GM19023 (cell line): ENCODE measurements around the gene MYL11.
A peak's percentile ranks its signal among the peaks of the same experiment; 100 is the strongest.
"Not testable (repeated sequence)": the region's sequence is repeated elsewhere in the genome, so short reads cannot be mapped to it uniquely, and the experiment has no call there.

Source experiments
- ATAC-seq: cut with Tn5 transposase; IDR thresholded peaks from one replicate; pipeline ENCODE4 v1.9.1; 2021; ENCODE audit warnings: mild to moderate bottlenecking, moderate library complexity; ENCODE audit not compliant: unreplicated experiment

The MYL11 gene

DNA sequence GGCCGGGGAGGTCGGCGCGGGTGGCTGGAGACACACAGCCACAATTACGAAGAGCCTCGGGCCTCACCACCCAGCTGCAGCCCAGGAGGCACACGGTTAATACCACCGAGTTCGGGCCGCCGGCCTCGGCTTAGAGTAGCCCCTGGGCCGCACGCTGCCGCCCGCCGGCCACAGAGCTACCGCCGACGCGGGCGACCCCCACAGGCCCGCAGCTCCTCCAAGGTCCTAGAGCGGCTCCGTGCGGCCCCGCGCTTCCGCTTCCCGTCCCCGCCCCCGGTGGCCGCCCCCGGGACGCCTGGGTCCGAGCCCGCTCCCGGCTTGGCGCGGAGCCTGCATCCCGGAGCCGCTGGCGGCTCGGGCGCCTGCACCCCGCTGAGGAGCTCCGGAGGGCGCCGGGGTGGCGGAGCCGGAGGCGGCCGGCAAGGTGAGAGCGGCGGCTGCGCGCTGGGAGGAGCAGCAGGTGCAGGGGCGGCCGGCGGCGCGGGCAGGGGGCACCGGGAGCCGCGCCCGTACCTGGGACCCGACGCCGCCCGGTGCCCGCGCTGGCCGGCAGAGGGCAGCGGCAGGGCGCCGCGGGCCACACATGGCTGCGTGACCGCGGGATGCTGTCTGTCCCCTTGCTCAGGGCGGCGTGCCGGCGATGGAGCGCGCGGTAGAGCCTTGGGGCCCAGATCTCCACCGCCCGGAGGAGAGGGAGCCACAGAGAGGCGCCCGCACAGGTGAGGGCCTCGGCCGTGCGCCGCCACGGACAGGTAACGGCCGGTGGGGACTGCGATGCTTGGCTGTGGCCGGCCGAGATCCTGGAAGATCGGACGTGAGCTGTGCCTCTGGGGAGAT lies 20.8 kb downstream of the MYL11 start, which contains the start of gene ZNF48:
ZNF48 (plus strand) TSS at position 266 of the 837 bp plus-strand sequence; CDS start at position 641, 375 bp downstream.
- ATAC-seq = peak; percentile 76

DNA sequence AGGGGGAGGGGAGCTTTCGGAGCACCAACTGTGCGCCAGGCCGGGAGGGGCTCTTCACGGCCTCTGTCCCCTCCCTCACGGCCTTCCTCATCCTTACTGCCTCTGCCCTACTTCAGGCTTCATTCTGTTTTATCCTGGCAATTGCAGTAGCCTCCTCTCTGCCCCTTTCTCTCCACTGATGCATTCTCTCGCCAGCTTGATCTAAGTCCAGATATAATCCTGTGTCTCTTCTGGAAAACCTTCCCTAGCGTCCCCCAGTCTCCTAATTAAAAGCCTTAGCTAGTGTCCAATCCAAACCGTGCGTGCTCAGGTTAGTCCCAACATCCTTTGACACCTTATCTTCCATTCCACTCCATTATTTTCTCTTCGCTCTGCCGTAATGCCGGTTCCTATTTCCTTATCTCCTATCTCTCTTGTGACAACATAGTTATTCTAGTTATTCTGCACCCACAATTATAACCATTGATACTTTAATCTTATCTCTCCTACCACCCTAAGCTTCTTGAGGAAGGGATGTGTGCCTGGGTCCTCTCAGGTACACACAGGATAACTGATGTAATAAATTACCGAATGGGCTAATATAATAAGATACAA lies 21.5 kb downstream of the MYL11 start:
- ATAC-seq = no peak

DNA sequence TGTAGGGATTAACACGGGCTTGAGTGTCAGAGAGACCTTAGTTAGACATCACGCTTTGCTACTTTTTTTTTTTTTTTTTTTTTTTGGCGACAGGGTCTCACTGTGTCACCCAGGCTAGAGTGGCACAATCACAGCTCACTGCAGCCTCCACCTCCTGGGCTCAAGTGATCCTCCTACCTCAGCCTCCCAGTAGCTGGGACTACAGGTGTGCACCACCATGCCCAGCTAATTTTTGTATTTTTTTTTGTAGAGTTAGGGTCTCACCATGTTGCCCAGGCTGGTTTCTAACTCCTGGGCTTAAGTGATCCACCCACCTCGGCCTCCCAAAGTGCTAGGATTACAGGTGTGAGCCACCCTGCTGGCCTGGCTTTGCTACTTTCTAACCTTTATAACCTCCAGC lies 22.0 kb downstream of the MYL11 start:
- ATAC-seq = not testable (repeated sequence)

DNA sequence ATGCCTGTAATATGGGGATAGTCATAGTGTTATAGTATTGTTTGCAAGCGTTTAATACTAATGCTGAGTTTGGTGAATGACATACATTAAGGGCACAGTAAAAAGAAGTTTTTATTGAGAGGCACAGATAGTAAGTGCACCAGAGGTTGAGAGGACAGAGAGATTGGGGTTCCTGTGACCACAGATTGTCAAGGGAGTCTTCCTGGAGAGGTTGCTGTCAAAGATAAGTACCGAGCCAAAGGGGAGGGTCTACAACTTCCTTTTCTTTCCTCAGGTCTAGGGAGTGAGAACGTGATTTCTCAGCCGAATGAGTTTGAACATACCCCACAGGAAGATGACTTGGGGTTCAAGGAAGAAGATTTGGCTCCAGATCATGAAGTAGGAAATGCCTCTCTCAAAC lies 22.5 kb downstream of the MYL11 start:
- no peak for ATAC-seq

DNA sequence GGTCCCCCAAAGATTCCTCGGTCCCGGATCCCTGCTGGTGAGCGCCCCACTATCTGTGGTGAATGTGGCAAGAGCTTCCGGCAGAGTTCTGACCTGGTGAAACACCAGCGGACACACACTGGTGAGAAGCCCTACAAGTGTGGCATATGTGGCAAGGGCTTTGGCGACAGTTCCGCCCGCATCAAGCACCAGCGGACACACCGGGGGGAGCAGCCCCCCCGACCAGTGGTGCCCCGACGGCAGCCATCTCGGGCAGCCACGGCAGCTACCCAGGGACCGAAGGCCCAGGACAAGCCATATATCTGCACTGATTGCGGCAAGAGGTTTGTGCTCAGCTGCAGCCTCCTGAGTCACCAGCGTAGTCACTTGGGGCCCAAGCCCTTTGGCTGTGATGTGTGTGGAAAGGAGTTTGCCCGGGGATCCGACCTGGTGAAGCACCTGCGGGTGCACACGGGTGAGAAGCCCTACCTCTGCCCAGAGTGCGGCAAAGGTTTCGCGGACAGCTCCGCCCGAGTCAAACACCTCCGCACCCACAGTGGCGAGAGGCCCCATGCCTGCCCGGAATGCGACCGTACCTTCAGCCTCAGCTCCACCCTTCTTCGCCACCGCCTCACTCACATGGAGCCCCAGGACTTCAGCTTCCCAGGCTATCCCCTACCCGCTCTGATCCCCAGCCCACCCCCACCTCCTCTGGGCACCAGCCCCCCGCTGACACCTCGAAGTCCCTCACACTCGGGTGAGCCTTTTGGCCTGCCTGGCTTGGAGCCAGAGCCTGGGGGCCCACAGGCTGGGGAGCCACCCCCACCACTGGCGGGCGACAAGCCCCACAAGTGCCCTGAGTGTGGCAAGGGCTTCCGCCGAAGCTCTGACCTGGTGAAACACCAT lies 23.4 kb downstream of the MYL11 start:
- no peak for ATAC-seq

DNA sequence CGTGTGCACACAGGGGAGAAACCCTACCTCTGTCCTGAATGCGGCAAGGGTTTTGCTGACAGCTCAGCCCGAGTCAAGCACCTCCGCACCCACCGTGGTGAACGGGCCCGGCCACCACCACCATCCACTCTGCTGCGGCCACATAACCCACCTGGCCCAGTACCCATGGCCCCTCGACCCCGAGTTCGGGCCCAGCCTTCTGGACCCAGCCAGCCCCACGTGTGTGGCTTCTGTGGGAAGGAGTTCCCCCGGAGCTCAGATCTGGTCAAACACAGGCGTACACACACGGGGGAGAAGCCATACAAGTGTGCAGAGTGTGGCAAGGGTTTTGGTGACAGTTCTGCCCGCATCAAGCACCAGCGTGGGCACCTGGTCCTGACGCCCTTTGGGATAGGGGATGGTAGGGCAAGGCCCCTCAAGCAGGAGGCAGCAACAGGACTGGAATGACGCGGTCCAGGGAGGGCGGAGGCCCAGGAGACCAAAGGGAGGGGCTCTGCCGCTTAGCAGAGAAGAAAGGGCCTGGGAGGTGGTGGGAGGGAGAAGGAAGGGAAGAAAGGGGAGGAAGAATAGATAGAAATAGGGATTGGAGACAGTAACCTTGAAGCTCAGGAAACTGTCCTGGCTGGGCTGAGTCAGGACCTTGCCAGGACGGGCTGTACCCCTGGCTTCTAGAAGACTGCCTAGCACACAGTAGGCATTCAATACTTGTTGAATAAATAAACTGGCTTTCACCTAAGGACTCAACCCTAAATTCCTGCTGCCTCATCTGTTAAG lies 24.2 kb downstream of the MYL11 start:
- ATAC-seq = no peak

DNA sequence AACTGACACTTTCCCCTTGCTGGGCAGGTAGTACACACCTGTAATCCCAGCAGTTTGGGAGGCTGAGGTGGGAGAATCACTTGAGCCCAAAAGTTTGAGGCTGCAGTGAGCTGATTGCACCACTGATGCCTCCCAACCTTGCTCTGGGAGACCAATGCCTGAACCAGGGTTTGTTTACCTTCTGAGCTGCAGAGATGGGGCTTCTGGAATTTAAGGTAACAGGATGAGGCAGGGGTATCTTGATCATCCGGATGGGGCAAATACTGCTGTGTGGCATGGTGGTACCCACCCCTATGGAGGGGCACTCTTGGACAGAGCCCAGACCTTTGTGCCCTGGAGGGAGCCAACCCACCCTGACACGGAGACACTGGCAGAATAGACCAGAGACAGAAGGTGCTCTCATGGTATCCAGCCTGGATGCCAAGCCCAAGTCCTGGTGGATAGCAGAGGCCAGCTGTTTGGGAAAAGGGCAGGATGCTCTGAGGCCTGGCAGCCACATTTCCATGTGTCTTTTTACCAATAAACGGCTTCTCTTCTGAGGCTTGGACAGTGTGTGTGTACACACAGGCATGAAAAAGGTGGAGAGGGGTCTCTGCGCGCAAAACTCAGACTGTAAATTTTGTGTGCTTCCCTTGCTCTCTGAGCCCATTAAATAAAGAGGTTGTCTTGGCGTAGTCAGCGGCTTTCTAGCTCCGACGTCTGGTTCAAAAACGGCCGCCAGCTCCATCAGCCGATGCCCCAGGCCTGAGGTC lies 25.0 kb downstream of the MYL11 start:
- ATAC-seq = no peak

DNA sequence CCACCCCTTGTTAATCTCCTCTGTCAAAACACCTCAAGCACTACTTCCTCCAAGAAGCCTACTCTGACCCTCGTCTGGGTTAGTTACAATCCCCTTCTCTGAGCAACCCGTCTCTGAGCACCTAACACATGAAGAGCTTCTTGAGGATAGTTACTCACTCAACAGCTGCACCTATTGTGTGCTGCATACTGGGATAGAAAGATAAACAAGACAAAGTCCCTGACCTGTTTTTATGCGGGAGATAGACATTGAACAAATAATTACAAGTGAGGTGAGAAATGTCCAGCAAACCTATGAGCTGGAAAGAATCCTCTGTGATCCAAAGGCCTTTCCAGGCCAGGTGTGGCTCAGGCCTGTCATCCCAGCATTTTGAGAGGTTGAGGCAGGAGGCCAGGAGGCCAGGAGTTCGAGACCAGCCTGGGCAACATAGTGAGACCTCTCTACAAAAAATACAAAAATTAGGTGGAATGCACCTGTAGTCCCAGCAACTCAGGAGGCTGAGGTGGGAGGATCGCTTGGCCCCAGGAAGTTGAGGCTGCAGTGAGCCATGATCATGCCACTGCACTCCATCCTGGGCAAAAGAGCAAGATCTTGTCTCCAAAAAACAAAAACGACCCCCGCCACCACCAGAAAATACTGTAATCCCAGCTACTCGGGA lies 27.3 kb downstream of the MYL11 start:
- no peak for ATAC-seq

DNA sequence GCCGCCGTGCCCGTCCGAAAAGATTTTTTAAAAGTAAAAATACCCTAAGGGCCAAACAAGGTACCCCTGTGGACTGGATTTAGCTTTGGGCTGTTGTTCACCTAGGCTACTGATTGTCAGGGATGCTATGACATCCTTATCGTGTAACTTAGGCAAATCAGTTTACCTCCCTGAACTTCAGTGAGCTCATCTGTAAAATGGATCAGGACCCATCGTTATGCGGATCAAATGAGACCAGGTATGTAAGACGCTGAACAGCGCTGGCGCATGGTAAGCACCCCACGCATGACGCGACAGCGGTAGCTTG lies 32.1 kb downstream of the MYL11 start:
- peak; percentile 4 for ATAC-seq

DNA sequence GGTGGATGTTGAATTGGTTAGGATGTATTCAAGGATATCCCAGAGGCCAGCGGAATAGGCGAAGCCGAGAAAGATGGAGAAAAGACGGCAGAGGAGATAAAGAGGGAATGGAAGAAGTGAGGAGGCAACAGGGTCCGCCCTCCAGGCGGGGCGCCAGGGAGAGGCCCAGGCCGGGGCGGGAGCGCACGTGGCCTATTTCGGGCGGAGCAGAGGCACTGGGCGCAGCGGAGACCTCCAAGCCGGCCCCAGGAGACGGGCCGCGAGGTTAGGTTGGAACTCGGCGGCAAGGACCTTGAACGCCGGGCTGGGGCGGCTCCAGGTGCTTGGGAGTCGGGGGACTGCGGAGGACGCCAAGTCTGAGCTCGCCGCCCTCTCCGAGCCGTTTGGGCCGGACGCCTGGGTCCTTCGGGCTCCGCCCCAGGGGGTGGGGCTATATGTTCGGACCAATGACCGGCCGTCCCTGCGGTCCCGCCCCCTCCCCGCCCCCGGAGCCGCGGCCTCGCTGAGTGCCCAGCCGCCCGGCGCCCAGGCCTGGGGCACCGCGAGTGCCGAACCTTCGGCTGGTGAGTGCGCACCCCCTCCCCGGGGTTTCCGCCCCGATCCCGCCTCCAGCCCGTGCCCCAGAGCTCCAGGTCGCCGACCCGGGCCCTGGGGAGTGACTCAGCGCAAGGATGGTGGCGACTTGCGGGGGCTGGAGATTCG lies 32.7 kb downstream of the MYL11 start, which contains the start of gene ZNF771:
ZNF771 (plus strand) TSS at position 505 of the 702 bp plus-strand sequence. CDS start 448 bp downstream, outside the sequence.
- ATAC-seq = peak; percentile 77

DNA sequence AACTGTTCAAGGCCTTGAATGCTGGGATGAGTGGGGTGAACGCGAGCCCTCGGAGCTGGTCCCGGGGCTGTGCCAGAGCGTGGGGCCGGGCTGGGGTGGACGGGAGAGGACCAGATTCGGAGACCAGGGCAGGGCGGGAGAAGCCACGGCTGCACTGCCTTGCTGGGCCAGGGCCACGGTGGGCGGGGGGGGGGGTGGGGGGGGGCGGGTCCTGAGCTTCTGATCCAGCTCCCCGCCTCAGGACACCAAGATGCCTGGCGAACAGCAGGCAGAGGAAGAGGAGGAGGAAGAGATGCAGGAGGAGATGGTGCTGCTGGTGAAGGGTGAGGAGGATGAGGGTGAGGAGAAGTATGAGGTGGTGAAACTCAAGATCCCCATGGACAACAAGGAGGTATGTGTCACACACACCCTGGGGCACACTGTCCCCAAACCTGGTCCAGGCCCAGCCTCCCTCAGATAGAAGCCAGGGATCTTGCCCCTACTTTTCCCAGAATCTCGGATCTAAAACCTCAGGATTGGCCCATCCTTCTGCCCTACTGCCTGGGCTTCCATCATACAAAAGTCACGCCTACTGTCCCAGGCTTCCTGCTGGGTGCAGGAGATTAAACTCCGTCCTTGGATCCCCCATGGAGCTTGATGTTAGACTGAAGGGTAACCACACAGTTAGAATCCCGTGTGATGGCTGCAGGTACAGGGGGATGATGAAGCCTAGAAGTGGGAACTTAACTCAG lies 33.4 kb downstream of the MYL11 start:
- ATAC-seq = peak; percentile 15

DNA sequence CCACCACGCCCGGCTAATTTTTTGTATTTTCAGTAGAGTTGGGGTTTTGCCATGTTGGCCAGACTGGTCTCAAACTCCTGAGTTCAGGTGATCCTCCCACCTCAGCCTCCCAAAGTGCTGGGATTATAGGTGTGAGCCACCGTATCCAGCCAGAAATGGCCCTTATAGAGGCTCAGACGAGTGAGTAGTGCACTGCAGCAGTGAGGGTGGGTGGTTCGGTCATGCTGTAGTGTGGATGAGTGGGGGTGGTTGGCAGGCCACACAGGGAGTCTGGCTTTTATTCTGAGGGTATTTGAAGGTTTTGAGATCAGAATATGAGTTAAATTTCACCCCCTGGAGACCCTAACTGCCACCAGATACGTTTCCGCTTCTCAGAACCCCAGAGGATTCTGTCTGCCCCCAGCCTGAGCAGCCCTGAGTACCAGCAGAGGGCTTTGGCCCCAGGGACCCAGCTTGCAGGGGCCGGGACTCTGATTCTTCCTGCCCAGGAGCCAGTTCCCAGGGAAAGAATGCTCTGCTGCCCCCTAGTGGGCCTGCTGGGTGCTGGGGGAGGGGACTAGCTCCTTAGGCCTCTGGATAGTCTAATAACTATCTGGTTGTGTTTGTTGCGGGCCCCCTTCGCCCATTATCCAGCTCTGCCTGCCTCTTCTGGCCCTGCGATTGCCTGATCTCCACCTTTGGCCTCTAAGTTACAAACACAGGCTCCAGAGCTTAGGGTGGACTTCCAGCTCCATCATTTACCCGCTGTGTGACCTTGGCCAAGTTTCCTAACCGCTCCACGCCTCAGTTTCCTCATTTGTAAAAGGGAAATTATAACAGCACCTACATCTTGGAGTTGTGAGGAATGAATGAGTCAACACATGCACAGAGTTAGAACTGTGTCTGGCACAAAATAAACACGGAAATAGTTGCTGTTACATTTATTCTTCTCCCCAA lies 34.8 kb downstream of the MYL11 start:
- no peak for ATAC-seq

DNA sequence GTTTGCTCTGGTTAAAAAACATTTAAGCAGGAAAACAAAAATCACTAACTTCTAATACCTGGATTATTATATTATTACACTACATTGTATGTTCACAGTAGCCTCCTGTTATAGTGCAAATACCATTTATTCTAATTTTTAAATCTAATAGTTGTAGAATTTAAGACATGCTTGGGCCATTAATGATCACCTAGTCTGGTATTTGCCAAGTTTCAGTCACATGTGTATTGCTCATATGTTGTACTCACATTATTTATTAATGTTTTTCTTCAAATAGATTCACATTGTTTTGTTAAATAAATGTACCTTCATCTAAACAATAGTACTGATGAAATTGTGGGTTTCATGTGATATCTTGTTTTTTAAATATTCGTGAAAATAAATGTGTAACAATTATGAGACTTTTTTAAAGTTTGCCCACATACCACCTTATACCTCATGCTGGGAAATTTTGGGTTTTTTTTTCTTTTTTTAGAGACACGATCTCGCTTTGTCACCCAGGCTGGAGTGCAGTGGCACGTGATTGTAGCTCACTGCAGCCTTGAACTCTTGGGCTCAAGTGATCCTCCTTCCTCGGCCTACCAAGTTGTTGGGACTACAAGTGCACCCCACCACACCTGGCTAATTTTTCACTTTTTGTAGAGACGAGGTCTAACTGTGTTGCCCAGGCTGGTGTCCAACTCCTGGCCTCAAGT lies 38.7 kb downstream of the MYL11 start:
- ATAC-seq = no peak

DNA sequence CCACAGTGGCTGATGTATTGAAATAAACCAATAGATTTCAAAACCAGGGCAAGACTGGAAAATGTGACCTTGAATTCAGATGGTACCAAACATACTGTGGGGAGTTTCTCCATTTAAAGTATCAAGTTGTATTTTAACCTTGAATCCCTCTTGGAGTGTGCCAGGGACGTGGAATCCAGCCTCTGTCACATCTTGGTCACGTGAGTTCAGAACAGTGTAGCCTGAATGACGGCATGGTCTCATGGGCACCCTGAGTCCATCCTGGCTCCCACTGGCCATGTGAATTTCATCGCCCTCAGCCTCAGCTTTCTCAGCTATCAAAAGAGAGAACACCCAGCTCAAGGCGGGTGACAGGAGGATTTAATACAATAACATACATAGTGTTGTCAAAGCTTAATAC lies 39.6 kb downstream of the MYL11 start:
- no peak for ATAC-seq

DNA sequence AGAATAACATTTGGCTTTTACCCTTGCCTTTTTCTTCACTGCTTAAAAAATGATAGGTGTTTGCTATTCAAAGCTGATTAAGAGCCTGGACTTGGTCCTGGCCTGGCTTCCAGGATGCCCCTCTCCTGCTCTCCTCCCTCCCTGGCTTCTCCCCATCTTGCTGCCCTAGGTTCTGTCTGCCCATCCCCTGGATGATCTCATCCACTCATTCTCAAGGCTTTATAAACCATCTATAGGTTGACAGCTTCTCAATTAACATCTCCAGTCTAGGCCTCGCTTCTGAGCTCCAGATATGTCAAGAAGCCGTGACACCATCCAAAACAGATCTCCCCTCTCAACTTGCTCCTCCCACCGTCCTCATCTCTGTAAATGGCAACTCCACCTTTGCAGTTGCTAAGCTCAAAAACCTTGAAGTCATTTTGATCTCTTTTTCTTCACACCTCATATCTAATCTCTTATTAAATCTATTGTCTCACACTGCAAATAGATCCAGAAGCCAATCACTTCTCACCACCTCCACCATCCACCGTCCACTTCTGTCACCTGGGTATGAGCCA lies 41.5 kb downstream of the MYL11 start:
- no peak for ATAC-seq
